Measurements from ENCODE around the gene CST7. TPM values are rescaled to one million over a fixed set of nuclear protein-coding genes. Genes with fewer than 3 reads are reported as not detected.
"Not testable (repeated sequence)": the region's sequence is repeated elsewhere in the genome, so short reads cannot be mapped to it uniquely, and the experiment has no call there.

Gene CST7
- polyA plus RNA-seq, 2 of the 4 experiments (the other 2 are of a cell fraction) = not detected

DNA sequence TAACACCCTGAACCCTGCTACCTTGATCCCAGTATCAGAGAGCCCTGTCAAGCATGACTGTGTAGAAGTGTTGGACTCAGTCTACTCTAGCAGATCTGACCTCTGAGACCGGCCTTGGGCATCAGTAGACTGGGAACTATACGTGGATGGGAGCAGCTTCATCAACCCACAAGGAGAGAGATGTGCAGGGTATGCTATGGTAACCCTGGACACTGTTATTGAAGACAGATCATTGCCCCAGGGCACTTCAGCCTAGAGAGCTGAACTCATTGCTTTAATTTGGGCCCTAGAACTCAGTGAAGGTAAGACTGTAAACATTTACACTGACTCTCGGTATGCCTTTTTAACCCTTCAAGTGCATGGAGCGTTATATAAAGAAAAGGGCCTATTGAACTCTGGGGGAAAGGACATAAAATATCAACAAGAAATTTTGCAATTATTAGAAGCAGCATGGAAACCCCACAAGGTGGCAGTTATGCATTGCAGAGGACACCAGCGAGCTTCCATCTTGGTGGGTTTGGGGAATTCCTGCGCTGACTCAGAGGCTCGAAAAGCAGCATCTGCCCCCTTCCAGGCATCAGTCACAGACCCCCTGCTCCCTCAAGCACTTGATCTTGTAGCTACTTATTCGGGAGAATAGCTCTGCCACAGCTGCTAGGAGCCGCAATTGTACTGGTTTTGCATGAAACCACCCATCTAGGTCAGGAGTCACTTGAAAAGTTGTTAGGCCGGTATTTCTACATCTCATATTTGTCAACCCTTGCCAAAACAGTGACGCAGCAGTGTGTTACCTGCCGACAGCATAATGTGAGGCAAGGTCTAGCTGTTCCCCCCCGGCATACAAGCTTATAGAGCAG, 19.0 kb upstream of the CST7 start:
- POLR2A ChIA-PET = not testable (repeated sequence)
- CTCF ChIA-PET = interaction anchor here (0.8 to 5.5 kb wide), 12 partner anchors 12 to 1262 kb away, joined by 3 to 70 read pairs (median 4); no protein-coding TSS in a partner anchor

DNA sequence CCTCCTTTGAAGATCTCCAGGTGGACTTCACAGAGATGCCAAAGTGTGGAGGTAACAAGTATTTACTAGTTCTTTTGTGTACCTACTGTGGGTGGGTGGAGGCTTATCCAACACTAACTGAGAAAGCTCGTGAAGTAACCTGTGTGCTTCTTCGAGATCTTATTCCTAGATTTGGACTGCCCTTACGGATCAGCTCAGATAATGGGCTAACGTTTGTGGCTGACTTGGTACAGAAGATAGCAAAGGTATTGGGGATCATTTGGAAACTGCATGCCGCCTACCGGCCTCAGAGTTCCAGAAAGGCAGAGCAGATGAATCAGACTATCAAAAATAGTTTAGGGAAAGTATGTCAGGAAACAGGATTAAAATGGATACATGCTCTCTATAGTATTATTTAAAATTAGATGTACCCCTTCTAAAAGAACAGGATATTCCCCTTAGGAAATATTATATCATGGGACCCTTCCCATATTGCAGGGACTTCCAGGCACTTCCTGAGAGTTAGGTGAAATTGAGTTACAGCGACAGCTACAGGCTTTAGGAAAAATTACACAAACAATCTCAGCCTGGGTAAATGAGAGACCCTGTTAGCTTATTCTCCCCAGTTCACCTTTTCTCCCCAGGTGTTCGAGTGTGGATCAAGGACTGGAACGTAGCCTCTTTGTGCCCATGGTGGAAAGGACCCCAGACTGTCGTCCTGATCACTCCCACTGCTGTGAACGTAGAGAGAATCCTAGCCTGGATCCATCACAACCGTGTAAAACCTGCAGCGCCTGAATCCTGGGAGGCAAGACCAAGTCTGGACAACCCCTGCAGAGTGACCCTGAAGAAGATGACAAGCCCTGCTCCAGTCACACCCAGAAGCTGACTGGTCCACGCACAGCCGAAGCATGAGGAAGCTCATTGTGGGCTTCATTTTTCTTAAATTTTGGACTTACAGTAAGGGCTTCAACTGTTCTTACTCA, 18.1 kb upstream of the CST7 start:
- H3K4me1 ChIP-seq; H3K4me3 ChIP-seq; H3K4me2 ChIP-seq; ATAC-seq; POLR2A ChIA-PET; DNase-seq (ENCODE audit: low read depth in 1 of 2, low spot score in 1 of 2); FAIRE-seq; H3K27ac ChIP-seq; H3K9me3 ChIP-seq: not testable (repeated sequence)
- TF ChIP-seq RAD21 (conservative IDR thresholded peaks at IDR 0.05 in 1 of 2, IDR thresholded peaks at IDR 0.05 in 1 of 2) = peak; percentile 36 to 43; a peak in 3 of 5 replicates
- TF ChIP-seq, protein P1, sequence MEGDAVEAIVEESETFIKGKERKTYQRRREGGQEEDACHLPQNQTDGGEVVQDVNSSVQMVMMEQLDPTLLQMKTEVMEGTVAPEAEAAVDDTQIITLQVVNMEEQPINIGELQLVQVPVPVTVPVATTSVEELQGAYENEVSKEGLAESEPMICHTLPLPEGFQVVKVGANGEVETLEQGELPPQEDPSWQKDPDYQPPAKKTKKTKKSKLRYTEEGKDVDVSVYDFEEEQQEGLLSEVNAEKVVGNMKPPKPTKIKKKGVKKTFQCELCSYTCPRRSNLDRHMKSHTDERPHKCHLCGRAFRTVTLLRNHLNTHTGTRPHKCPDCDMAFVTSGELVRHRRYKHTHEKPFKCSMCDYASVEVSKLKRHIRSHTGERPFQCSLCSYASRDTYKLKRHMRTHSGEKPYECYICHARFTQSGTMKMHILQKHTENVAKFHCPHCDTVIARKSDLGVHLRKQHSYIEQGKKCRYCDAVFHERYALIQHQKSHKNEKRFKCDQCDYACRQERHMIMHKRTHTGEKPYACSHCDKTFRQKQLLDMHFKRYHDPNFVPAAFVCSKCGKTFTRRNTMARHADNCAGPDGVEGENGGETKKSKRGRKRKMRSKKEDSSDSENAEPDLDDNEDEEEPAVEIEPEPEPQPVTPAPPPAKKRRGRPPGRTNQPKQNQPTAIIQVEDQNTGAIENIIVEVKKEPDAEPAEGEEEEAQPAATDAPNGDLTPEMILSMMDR (IDR thresholded peaks at IDR 0.05) = peak; percentile 51
- 0 out of 3 replicates have a peak, but pooled peaks have one; percentile 26 for TF ChIP-seq SMC3 (IDR thresholded peaks at IDR 0.05)
- WGBS (ENCODE audit: missing lambda C conversion rate) = 44% methylated on average over 15 of the region's 15 CpGs
- CTCF ChIA-PET = interaction anchor here (0.7 to 5.5 kb wide), 15 partner anchors 10 to 1263 kb away, joined by 3 to 70 read pairs (median 4); partner anchors contain the start of gene SYNDIG1

More for the DNA sequence above, 19.0 kb upstream of the CST7 start:
- TF ChIP-seq, protein P1 (IDR thresholded peaks at IDR 0.05) = peak; percentile 19; the same call in 1 of the 3 replicates
- peak in 1 of 2 experiments; percentile 34; a peak in 2 of 5 replicates for TF ChIP-seq RAD21 (conservative IDR thresholded peaks at IDR 0.05 in 1 of 2, IDR thresholded peaks at IDR 0.05 in 1 of 2)
- H3K4me1 ChIP-seq; FAIRE-seq; H3K9me3 ChIP-seq; DNase-seq (ENCODE audit: low read depth in 1 of 2, low spot score in 1 of 2); H3K4me2 ChIP-seq; H3K4me3 ChIP-seq; ATAC-seq; H3K27ac ChIP-seq: not testable (repeated sequence)
- WGBS (ENCODE audit: missing lambda C conversion rate) = 43% methylated on average over 13 of the region's 13 CpGs

DNA sequence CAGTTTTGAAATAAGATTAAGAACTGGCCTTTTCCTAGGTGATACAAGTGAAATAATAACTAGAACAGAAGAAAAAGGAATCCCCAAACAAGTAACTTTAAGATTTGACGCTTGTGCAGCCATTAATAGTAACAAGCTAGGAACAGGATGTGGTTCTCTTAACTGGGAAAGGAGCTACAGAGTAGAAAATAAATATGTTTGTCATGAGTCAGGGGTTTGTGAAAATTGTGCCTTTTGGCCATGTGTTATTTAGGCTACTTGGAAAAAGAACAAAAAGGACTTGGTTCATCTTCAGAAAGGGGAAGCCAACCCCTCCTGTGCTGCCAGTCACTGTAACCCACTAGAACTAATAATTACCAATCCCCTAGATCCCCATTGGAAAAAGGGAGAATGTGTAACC, 17.2 kb upstream of the CST7 start:
- POLR2A ChIA-PET; H3K27ac ChIP-seq; DNase-seq (ENCODE audit: low read depth in 1 of 2, low spot score in 1 of 2); H3K4me3 ChIP-seq; H3K9me3 ChIP-seq; H3K4me1 ChIP-seq; FAIRE-seq; ATAC-seq; H3K4me2 ChIP-seq: not testable (repeated sequence)
- WGBS (ENCODE audit: missing lambda C conversion rate) = 56% methylated on average over 1 of the region's 1 CpG
- CTCF ChIA-PET = interaction anchor here (0.7 to 5.5 kb wide), 5 partner anchors 13 to 1490 kb away, joined by 3 to 70 read pairs (median 3); no protein-coding TSS in a partner anchor

DNA sequence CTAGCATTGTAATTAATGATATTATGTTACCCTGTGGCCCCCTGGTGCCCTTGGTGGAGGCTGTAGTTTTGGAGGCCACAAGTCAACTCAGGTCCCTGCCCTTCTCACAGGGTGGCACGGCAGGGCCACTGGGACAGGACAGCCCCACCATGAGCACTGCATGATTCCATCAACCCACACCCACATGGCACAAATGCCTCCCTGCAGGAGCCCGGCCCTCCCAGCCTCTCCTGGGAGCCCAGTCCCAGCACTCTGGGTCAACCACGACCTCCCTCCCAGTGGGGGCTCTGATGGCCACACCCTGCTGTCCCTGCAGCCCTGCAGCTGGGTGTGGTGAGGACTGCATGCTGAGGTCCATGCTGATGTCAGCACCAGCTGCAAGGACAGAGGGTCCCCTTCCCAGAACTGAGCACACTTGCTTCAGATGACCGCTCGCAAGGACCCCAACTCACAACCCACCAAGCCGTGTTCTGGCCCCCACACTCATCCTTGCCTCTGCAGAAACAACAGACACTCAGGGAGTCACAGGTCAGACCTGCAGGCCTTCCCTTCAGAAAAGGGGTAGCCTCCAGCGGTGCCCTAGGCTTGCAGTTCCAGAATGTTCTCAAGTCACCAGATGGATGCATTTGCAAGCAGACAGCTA, 15.7 kb upstream of the CST7 start:
- WGBS (ENCODE audit: missing lambda C conversion rate) = 42% methylated on average over 7 of the region's 7 CpGs
- Histone ChIP-seq H3K27ac (no peak overlapping the region), H3K4me3 (no peak overlapping the region), H3K9me3 (no peaks in the 10 kb centered on the region), H3K4me2 (no peak overlapping the region), H3K4me1 (no peaks in the 10 kb centered on the region)
- FAIRE-seq (no peak), DNase-seq (ENCODE audit: low read depth in 1 of 2, low spot score in 1 of 2) (no peak), ATAC-seq (no peak)
- POLR2A ChIA-PET = no interaction called here
- CTCF ChIA-PET = interaction anchor here (1.0 to 1.7 kb wide), 2 partner anchors 9 to 15 kb away, joined by 3 to 5 read pairs; no protein-coding TSS in a partner anchor
- TF ChIP-seq FOSL2 (IDR thresholded peaks at IDR 0.05) (no peak), FOSL2 (CRISPR knock-in tag; IDR thresholded peaks at IDR 0.05) (no peak), GATA3 (IDR thresholded peaks at IDR 0.05; ENCODE audit: borderline replicate concordance) (no peak), PHF8 (IDR thresholded peaks at IDR 0.05; ENCODE audit: borderline replicate concordance, low read depth) (no peak), CEBPB (IDR thresholded peaks at IDR 0.05) (no peak), MYC (IDR thresholded peaks at IDR 0.05; ENCODE audit: borderline replicate concordance, low read length) (no peak), CHD4 (IDR thresholded peaks at IDR 0.05; ENCODE audit: borderline replicate concordance) (no peak), MAFK (IDR thresholded peaks at IDR 0.05; ENCODE audit: partially characterized antibody) (no peak), RFX5 (IDR thresholded peaks at IDR 0.05) (no peak), NR3C1 (IDR thresholded peaks at IDR 0.05) (no peak)
- TF ChIP-seq, protein P2, sequence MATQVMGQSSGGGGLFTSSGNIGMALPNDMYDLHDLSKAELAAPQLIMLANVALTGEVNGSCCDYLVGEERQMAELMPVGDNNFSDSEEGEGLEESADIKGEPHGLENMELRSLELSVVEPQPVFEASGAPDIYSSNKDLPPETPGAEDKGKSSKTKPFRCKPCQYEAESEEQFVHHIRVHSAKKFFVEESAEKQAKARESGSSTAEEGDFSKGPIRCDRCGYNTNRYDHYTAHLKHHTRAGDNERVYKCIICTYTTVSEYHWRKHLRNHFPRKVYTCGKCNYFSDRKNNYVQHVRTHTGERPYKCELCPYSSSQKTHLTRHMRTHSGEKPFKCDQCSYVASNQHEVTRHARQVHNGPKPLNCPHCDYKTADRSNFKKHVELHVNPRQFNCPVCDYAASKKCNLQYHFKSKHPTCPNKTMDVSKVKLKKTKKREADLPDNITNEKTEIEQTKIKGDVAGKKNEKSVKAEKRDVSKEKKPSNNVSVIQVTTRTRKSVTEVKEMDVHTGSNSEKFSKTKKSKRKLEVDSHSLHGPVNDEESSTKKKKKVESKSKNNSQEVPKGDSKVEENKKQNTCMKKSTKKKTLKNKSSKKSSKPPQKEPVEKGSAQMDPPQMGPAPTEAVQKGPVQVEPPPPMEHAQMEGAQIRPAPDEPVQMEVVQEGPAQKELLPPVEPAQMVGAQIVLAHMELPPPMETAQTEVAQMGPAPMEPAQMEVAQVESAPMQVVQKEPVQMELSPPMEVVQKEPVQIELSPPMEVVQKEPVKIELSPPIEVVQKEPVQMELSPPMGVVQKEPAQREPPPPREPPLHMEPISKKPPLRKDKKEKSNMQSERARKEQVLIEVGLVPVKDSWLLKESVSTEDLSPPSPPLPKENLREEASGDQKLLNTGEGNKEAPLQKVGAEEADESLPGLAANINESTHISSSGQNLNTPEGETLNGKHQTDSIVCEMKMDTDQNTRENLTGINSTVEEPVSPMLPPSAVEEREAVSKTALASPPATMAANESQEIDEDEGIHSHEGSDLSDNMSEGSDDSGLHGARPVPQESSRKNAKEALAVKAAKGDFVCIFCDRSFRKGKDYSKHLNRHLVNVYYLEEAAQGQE (IDR thresholded peaks at IDR 0.05) = no peak
